HCT116 (cell line): ENCODE measurements around the gene ZNF576. TPM values are rescaled to one million over a fixed set of nuclear protein-coding genes. Genes with fewer than 3 reads are reported as not detected.

ENCODE experiments used
- ATAC-seq: fragments of 200-7000 bp; cut with Tn5 transposase; 2 replicates; pipeline ENCODE4 v1.9.1; 2020; ENCODE audit warnings: mild to moderate bottlenecking, moderate library complexity
- BruUV-seq: library from RNA; stranded (reverse); fragments of 400-500 nt; replicated peaks from 2 replicates; lab custom pipeline; 2021; lab: Mats Ljungman, UMichigan
- CTCF ChIA-PET: fragments of 300-600 bp; sonication (Branson Sonifier 250); formaldehyde crosslinking; loops from one replicate; lab custom pipeline; 2021; ENCODE audit warnings: antibody characterized with exemption; lab: Charles Lee
- POLR2A ChIA-PET: fragments of 300-600, 350-600 bp; sonication (Branson Sonifier 250); formaldehyde crosslinking; loops from one replicate; lab custom pipeline; 2021; ENCODE audit warnings: antibody characterized with exemption; lab: Charles Lee
- RAD21 ChIA-PET, 2 experiments: fragments of 300-600 bp; sonication (Branson Sonifier 250); formaldehyde crosslinking; loops; one replicate each; lab custom pipeline; 2023; ENCODE audit warnings: low total read pairs in 2 of 2; ENCODE audit not compliant: uncharacterized antibody in 2 of 2, unreplicated experiment in 2 of 2, low non-redundant PET in 1 of 2; lab: Charles Lee
- DNase-seq: peaks from one replicate; pipeline ENCODE4 v3.0.0-alpha.2; 2010; ENCODE audit warnings: low read depth, low spot score
- H2AFZ ChIP-seq: fragments of 200-600 bp; shearing (Covaris generic), sonication (generic); 2 replicates; pipeline ENCODE4 v1.6.1; 2017; ENCODE audit warnings: low read depth, mixed run types, mixed read lengths, antibody characterized with exemption, low read length; ENCODE audit not compliant: poor library complexity, severe bottlenecking
- H3K27ac ChIP-seq: 2 replicates; pipeline ENCODE4 v1.5.1; 2012; ENCODE audit warnings: low read depth, low read length
- H3K27me3 ChIP-seq: fragments of 200-600 bp; sonication (generic); 2 replicates; pipeline ENCODE4 v1.6.1; 2016; ENCODE audit warnings: mixed run types, low read length, mixed read lengths; ENCODE audit not compliant: insufficient read depth
- H3K36me3 ChIP-seq, 2 experiments: fragments of 200-500 bp in 1 of 2; fragments of 200-600 bp in 1 of 2; sonication (Bioruptor generic) in 1 of 2; sonication (generic) in 1 of 2; 2 replicates each; pipeline versions ENCODE4 v1.5.1 to v1.6.1; 2014 to 2016; ENCODE audit warnings: low read length in 2 of 2, inconsistent platforms in 1 of 2, mixed read lengths in 1 of 2, mixed run types in 1 of 2; ENCODE audit not compliant: insufficient read depth in 2 of 2, control insufficient read depth in 1 of 2
- H3K4me1 ChIP-seq, 2 experiments: fragments of 200-600 bp in 1 of 2; sonication (generic) in 1 of 2; 2 replicates each; pipeline versions ENCODE4 v1.5.1 to v1.6.1; 2012 to 2017; ENCODE audit warnings: low read length in 2 of 2, inconsistent platforms in 1 of 2, mild to moderate bottlenecking in 1 of 2, mixed read lengths in 1 of 2, mixed run types in 1 of 2, moderate library complexity in 1 of 2; ENCODE audit not compliant: insufficient read depth in 2 of 2, control insufficient read depth in 1 of 2
- H3K4me2 ChIP-seq: fragments of 200-600 bp; sonication (generic); 2 replicates; pipeline ENCODE4 v1.6.1; 2017; ENCODE audit warnings: mixed run types, low read length, mixed read lengths
- H3K4me3 ChIP-seq, 2 experiments: fragments of 200-600 bp in 1 of 2; sonication (generic) in 1 of 2; replicated peaks in 1 of 2; 2 replicates each; pipeline ENCODE4 v1.5.1; 2011 to 2016; ENCODE audit warnings: low read length in 2 of 2, control low read depth in 1 of 2, low read depth in 1 of 2, mild to moderate bottlenecking in 1 of 2, mixed read lengths in 1 of 2, mixed run types in 1 of 2
- H3K79me2 ChIP-seq: fragments of 200-600 bp; sonication (generic); 2 replicates; pipeline ENCODE4 v1.6.1; 2017; ENCODE audit warnings: mild to moderate bottlenecking, mixed run types, low read length, moderate library complexity, mixed read lengths; ENCODE audit not compliant: insufficient read depth
- H3K9ac ChIP-seq: fragments of 200-600 bp; sonication (generic); 2 replicates; pipeline ENCODE4 v1.6.1; 2016; ENCODE audit warnings: low read length, mixed read lengths
- H3K9me2 ChIP-seq: fragments of 200-600 bp; sonication (generic), shearing (Covaris generic); 2 replicates; pipeline ENCODE4 v1.6.1; 2017; ENCODE audit warnings: mixed run types, mild to moderate bottlenecking, moderate library complexity; ENCODE audit not compliant: insufficient read depth
- H3K9me3 ChIP-seq, 2 experiments: fragments of 200-500 bp in 1 of 2; fragments of 200-600 bp in 1 of 2; sonication (Bioruptor generic) in 1 of 2; sonication (generic) in 1 of 2; 2 replicates each; pipeline ENCODE4 v1.6.1; 2014 to 2017; ENCODE audit warnings: low read length in 2 of 2, mixed read lengths in 2 of 2, inconsistent platforms in 1 of 2, low read depth in 1 of 2, mild to moderate bottlenecking in 1 of 2, mixed run types in 1 of 2, moderate library complexity in 1 of 2; ENCODE audit not compliant: control insufficient read depth in 1 of 2, insufficient read depth in 1 of 2
- H4K20me1 ChIP-seq: fragments of 200-600 bp; sonication (generic), shearing (Covaris generic); 2 replicates; pipeline ENCODE4 v1.6.1; 2017; ENCODE audit warnings: mixed run types, mild to moderate bottlenecking, moderate library complexity; ENCODE audit not compliant: insufficient read depth
- CBX3 ChIP-seq: IDR thresholded peaks from 2 replicates; pipeline ENCODE4 v1.6.1; 2012; ENCODE audit warnings: low read depth
- CEBPB ChIP-seq: IDR thresholded peaks from 2 replicates; pipeline ENCODE4 v1.6.1; 2012; ENCODE audit warnings: low read depth
- ELF1 ChIP-seq: IDR thresholded peaks from 2 replicates; pipeline ENCODE4 v1.6.1; 2012; ENCODE audit warnings: low read depth, borderline replicate concordance
- EZH2 ChIP-seq: fragments of 200-600 bp; sonication (generic); IDR thresholded peaks from 2 replicates; pipeline ENCODE4 v1.6.1; 2017; ENCODE audit warnings: antibody characterized with exemption, mixed run types
- EZH2phosphoT487 ChIP-seq: fragments of 200-600 bp; IDR thresholded peaks from 2 replicates; pipeline ENCODE4 v1.6.1; 2018; ENCODE audit warnings: antibody characterized with exemption, borderline replicate concordance
- FOSL1 ChIP-seq: IDR thresholded peaks from 2 replicates; pipeline ENCODE4 v1.6.1; 2012; ENCODE audit warnings: low read depth
- JUND ChIP-seq: IDR thresholded peaks from 2 replicates; pipeline ENCODE4 v1.6.1; 2012
- POLR2A ChIP-seq: IDR thresholded peaks from 2 replicates; pipeline ENCODE4 v1.7.0; 2011; ENCODE audit warnings: borderline replicate concordance; ENCODE audit not compliant: insufficient read depth, insufficient read length; ENCODE audit errors: extremely low read depth
- POLR2AphosphoS5 ChIP-seq: IDR thresholded peaks from 2 replicates; pipeline ENCODE4 v1.6.1; 2011; ENCODE audit warnings: mild to moderate bottlenecking, low read depth, low read length, moderate library complexity
- RAD21 ChIP-seq: IDR thresholded peaks from 2 replicates; pipeline ENCODE4 v1.6.1; 2012; ENCODE audit warnings: low read depth, mild to moderate bottlenecking
- SIN3A ChIP-seq: IDR thresholded peaks from 2 replicates; pipeline ENCODE4 v1.6.1; 2012; ENCODE audit warnings: low read depth
- SRF ChIP-seq: IDR thresholded peaks from 2 replicates; pipeline ENCODE4 v1.6.1; 2012; ENCODE audit warnings: low read depth
- TCF7L2 ChIP-seq: IDR thresholded peaks from 2 replicates; pipeline ENCODE4 v1.7.0; 2011; ENCODE audit warnings: borderline replicate concordance, inconsistent platforms; ENCODE audit not compliant: insufficient read depth, insufficient read length; ENCODE audit errors: extremely low read depth
- ZFX ChIP-seq: fragments of 450-650 bp; IDR thresholded peaks from 2 replicates; pipeline ENCODE4 v1.6.1; 2017
- ZNF274 ChIP-seq: fragments of 200-500 bp; sonication (Bioruptor generic); IDR thresholded peaks from 2 replicates; pipeline ENCODE4 v1.6.1; 2014; ENCODE audit warnings: mild to moderate bottlenecking, low read depth, low read length, inconsistent platforms
- intact Hi-C: fragments of 100-400 bp; cut with micrococcal nuclease; formaldehyde crosslinking; loops from 2 replicates; pipeline ENCODE4 v1.10.0; 2022
- total RNA-seq: library from RNA; stranded (reverse); gene quantifications from one replicate; pipeline ENCODE4 v1.2.1, GENCODE V29; 2021; ENCODE audit not compliant: unreplicated experiment
- TF ChIP-seq, protein P1 (sequence below): IDR thresholded peaks from 2 replicates; pipeline ENCODE4 v1.6.1; 2012
- TF ChIP-seq, protein P2 (sequence below): IDR thresholded peaks from 2 replicates; pipeline ENCODE4 v1.6.1; 2012

Gene ZNF576
- total RNA-seq, 1 experiment from 2014 or later: 11.2 TPM

DNA sequence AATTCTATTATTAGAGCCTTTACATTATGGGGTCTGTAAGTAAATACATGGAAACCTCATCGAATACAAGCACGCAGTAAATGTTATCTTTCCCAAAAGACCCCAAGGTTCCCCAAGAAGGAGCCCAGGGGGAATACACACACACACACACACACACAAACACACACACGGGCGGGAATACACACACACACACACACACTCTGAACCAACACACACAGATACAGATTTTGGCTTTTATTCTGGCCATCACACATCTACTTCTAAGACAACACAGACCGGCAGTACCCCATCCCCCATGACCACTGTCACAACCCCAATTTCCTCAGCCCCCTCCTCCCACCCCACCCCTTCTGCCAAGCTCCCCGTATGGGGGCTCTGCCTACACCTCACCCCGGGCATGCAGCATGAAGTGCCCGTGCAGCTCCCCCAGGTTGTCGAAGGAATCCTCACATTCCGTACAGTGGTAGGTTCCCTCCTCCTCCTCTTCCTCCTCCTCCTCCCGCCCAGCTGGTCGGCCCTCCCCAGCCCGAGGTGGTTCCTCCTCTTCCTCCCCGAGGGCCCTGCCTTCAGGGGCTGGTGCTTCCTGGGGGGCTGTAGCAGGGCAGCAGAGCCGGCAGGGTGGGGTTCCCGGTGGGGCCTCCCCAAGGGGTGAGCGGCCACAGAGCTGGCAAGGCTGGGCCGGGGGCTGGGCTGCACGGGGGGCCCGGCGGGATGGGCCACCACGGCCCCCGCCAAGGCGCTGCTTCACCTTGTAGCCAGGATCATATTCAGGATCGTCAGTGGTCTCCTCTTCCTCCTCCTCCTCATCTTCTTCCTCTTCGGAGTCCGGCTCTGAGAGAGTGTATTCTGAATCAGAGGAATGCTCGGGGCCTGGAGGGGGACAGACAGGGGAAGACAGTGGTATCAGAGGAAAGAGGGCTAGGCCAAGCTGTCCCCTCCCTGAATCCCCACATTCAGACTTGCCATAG, 11.1 kb downstream of the ZNF576 start:
- Histone ChIP-seq H3K9me2 (no peaks in the 10 kb centered on the region), H4K20me1 (no peaks in the 10 kb centered on the region), H3K4me2 (no peak overlapping the region), H3K27me3 (no peaks in the 10 kb centered on the region), H3K4me1 (no peaks in the 10 kb centered on the region), H3K79me2 (no peaks in the 10 kb centered on the region), H3K9ac (no peak overlapping the region), H3K27ac (no peak overlapping the region), H3K36me3 (peaks cover 3 to 7% of the 10 kb centered on the region in 2 experiments; a peak in 2 of 4 replicates), H3K9me3 (no peaks in the 10 kb centered on the region), H3K4me3 (no peak overlapping the region), H2AFZ (no peak overlapping the region)
- TSS peak; percentile 53 for BruUV-seq
- intact Hi-C loops: no loop called here
- ChIA-PET RAD21 (no interaction called here), POLR2A (no interaction called here), CTCF (no interaction called here)
- ATAC-seq (peak; percentile 9; the same call in 1 of the 2 replicates), DNase-seq (no peak)
- TF ChIP-seq POLR2AphosphoS5: no peak
- no peak for TF ChIP-seq SRF
- no peak for TF ChIP-seq RAD21
- no peak for TF ChIP-seq ZNF274
- TF ChIP-seq, protein P1, sequence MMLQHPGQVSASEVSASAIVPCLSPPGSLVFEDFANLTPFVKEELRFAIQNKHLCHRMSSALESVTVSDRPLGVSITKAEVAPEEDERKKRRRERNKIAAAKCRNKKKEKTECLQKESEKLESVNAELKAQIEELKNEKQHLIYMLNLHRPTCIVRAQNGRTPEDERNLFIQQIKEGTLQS: no peak
- TF ChIP-seq ELF1: no peak
- TF ChIP-seq CEBPB: no peak
- no peak for TF ChIP-seq SIN3A
- TF ChIP-seq, protein P2, sequence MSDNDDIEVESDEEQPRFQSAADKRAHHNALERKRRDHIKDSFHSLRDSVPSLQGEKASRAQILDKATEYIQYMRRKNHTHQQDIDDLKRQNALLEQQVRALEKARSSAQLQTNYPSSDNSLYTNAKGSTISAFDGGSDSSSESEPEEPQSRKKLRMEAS: no peak

DNA sequence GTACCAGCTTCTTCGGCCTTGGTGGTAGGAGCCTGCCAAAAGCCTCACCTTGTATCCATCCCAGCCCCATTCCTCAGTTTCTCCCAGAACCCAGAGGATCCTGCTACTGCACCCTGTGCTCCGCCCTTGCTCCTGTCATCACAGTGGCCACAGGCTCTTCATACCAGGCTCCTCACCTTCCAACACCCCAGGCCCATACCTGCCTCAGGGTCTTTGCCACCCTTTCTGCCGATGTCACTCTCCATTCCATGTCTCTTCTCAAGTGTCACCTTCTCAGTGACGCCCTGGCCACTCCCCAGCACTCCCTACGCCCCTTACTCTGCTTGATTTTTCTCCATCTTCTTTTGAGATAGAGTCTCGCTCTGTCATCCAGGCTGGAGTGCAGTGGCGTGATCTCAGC, 13.5 kb downstream of the ZNF576 start:
- peaks cover 8 to 9% of the 10 kb centered on the region in 2 experiments; a peak in 2 of 4 replicates for H3K36me3 ChIP-seq
- H3K4me1 ChIP-seq: no peaks in the 10 kb centered on the region
- no peak for ATAC-seq
- H3K27ac ChIP-seq: no peak overlapping the region
- no peaks in the 10 kb centered on the region for H3K9me3 ChIP-seq
- H3K27me3 ChIP-seq: no peaks in the 10 kb centered on the region
- no TSS peak for BruUV-seq
- ChIA-PET CTCF (no interaction called here), POLR2A (no interaction called here), RAD21 (no interaction called here)
- H3K4me2 ChIP-seq: no peak overlapping the region
- intact Hi-C loops: no loop called here
- no peaks in the 10 kb centered on the region for H3K9me2 ChIP-seq
- no peak overlapping the region for H3K4me3 ChIP-seq
- no peaks in the 10 kb centered on the region for H4K20me1 ChIP-seq
- no peaks in the 10 kb centered on the region; the same call in 1 of the 2 replicates for H3K79me2 ChIP-seq
- H3K9ac ChIP-seq: no peak overlapping the region
- no peak for DNase-seq
- no peak overlapping the region for H2AFZ ChIP-seq
- TF ChIP-seq ZFX (no peak), POLR2AphosphoS5 (no peak), EZH2phosphoT487 (no peak), JUND (no peak), EZH2 (no peak), ZNF274 (no peak), TCF7L2 (no peak), FOSL1 (no peak), SIN3A (no peak), ELF1 (no peak), POLR2A (no peak), SRF (no peak), CBX3 (no peak)
- TF ChIP-seq, protein P2: no peak
